Stimulated activated CD4-positive, alpha-beta T cell treated with anti-CD3 and anti-CD28 coated beads, Interleukin-12 subunit alpha, Interleukin-12 subunit beta, amount 100 ng/mL, for 24 hours (primary cell): ENCODE results near the gene PPP4R4.

Source experiments
- DNase-seq, 2 experiments: peaks; one replicate each; pipeline ENCODE4 v3.0.0-alpha.2; 2020; ENCODE audit warnings: low read depth in 2 of 2

PPP4R4 gene

GRCh38 chr14:94306047-94306978 lies 132.2 kb downstream of the PPP4R4 start:
- DNase-seq = no peak

DNA sequence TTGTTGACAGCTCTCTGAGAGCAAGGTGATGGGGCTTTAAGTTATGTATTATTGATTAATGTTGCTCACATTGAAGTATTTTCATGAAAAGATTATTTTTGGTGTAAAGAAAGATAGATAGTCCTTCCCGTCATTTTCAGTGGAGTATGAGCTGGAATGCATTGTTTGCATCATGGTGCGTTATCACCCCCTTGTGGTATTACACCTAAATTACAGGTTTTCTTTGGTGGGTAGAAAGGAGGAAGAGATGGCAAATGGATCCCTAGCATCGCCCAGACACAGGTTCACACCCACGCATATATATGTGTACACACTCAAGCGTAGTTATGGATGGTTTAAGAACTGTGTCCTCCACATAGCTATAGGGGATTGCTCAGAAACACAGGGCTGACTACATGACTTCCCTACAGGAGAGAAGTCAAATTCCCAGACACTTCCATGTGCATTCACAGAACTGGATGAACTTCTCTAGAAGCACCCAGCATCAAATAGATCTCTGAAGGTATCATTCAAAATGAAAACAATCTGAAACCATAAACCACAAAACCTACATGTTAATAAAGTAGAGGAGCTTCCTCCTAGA lies 133.4 kb downstream of the PPP4R4 start:
- no peak for DNase-seq

DNA sequence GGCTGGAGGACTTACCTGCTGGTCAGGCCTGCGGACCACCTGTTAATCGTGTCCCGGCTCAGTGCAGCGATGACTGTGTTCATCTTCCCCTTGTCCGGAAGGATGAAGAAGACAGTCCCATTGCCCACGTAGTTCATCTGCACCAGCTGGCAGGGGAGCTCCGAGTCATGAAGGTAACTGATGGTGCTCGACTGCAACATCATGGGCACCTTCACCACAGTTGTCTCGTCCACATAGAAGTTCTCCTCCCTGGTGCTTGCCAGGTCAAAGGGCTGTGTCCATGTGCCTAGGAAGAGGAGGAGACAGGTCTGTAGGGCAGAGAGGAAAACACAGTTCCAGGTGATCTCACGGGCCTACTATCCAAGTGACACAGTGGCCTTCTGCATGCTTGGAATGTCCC lies 135.6 kb downstream of the PPP4R4 start:
- DNase-seq = no peak

DNA sequence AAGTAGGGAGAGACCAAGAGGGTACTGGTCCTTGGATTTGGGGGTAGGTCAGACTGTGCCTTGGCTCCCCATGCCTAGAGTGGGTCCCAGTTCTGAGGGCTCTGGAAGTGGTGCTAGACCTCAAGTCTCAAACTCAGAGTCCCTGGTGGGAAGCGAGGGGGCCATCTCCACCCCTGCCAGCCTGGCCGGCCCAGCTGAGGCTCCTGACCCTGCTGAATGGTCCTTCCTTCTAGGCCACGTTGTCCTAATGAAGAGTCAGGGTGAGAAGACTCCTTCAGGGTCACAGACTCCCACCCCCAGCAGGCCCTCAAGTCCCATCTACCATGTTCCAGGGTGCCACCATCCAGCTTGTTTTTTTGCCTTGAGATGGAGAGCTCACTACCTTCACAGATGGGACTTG lies 136.1 kb downstream of the PPP4R4 start:
- no peak for DNase-seq

DNA sequence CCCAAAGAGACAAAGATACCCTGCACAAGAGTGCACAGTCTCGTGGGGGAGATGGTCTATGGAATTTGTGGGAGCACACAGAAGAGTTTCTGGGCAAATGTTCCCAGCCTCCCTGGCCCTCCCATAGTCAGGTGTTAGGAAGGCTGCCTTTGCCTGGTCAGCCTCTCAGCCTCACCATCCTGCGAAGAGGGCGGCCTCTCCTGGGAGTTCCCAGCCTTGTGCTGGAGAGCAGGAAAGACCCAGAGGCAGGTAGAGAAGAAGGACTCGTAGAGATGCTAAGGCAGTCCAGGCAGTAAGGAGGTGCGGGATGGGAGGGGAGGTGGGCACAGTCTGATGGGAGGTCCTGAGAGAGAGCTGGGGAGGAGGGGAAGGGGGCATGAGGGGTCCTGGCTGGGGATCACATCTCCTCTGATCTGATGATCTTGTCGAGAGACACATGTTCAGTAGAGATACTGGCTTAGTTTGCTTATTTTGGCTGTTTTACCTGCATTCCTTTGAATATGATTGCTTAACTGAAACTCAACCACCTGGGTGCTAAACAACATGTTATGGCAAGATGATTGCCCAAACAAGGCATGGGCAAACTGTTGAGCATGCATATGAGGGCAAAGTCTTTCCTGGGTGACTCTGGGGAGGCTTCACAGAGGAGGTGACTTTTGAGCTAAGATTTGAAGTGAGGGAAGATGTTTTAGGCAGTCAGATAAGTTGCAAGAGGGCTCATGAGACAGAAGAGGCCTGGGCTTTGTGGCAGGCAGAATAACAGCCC lies 138.5 kb downstream of the PPP4R4 start:
- DNase-seq = no peak

- no peak for DNase-seq
These were observed 140.0 kb downstream of the PPP4R4 start for GRCh38 chr14:94313991-94314655.

- no peak for DNase-seq
These were observed 140.8 kb downstream of the PPP4R4 start for GRCh38 chr14:94314890-94315289.

- no peak for DNase-seq
These were observed 142.6 kb downstream of the PPP4R4 start for GRCh38 chr14:94316692-94317091.

DNA sequence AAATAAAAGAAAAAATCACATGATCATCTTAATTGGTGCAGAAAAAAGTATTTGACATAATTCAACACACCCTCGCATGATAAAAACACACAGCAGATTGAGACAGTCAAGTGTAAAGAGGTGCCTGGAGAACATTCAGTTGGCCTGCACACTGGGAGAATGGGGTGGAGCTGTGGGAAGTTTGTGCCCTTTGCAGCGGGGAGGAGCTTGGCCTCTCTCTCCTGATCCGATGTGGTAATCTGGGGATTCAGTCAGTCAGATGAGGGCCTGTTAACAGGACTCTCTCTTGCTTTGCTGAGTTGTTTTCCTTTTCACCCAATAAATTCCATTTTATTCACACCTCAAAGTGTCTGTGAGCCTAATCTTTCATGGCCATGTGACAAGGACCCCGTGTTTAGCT lies 143.1 kb downstream of the PPP4R4 start:
- no peak for DNase-seq

DNA sequence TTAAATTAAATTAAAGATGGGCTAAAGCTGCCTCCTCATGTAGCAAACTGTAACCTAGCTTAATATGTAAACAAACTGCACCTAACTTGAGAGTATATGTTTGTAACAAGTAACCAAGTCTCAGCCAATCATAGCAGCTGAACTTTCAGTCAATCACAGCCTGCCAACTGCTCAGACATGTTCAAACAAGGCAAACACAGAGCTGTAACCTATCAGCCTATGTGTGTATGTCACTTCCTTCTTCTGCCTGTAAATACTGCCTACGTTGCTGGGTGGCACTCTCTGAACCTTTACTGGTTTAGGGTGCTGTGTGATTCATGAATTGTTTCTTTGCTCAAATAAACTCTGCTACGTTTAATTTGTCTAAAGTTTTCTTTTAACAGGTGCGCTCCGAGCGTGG lies 146.1 kb downstream of the PPP4R4 start:
- DNase-seq = no peak

DNA sequence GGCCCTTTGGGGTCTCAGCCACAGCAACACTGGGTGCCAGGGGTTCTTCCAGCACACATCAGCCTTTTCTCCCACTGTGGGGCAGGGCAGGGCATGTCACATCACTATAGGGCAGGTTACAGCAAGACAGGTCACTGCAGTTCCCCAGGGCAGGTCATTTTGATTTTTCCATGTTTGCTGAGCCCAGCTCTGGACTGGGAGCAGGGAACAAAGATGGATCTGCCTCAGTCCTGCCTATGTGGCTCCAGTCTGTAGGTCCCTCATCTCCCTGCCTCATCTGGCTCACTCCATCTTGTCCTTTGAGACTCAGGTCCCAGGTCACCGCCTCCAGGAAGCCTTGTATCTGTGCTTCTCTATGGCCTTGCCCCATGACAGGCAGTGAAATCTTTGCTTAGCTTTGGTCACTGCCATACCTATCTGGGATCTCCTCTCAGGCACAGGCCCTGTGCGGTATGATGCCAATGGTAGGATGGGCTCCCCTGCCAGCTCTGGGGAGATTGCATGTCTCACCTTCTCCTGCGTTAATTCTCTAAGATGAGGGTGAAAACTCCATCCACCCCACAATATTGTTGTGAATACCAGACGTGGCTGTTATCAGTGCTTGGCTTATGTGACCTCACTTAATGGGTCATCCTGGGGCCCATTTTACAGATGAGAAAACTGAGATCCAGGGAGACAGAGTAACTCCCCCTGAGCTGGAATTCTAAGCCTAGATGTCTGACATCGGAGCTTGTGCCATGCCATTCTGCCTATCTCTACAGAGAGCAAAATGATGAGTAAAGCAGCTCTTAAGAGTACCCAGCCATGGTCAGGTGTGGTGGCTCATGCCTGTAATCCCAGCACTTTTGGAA lies 147.5 kb downstream of the PPP4R4 start:
- no peak for DNase-seq

DNA sequence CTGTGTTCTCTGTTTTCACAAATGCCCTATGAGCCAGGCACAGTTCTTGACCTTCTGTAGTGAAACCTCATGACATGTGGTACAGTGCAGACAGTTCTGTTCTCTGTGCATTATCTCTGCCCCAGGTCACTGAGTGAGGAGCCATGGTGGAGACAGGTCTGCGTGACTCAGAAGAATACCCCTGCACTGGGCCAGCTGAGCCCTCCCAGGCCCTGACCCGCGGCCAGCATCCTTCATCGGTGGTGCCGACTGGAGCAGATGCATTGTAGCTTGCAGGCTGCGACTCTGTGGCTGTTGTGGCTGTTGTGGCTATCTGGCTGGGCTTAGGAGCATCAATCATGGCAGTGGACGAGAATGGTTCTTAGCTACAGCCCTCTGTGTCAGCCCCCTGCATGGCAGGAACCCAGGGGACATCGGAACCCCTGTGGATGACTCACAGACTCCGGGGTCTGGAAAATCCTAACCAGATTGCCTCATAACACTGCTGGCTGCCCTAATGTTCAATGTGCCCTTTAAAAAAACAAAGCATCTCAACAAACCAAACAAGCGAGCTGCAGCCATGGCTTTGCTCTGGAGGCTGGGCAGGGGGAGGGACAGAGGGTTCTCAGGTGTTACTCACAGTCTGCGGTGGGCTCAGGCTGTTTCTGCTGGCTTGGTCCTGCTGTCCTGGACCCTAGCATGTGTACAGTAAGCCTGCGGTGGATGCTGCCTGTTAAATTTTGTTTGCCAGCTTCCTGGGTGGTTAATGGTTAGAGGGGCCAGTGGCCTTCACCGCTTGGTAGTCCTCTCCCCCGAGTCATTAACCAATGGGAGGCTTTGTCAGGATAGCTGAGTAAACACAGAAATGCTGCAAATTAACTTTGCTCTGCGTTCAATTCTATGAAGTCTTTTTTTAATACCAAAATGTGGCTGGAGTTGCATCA lies 148.8 kb downstream of the PPP4R4 start, which contains the start of gene SERPINA6:
TSS of gene SERPINA6 (minus strand) at position 689 of the 923 bp plus-strand sequence. CDS start 8,688 bp downstream, outside the sequence.
- no peak for DNase-seq

GRCh38 chr14:94328196-94328595 lies 154.1 kb downstream of the PPP4R4 start:
- DNase-seq = no peak
